ENCODE data around the gene C1QTNF12.

The C1QTNF12 gene

DNA sequence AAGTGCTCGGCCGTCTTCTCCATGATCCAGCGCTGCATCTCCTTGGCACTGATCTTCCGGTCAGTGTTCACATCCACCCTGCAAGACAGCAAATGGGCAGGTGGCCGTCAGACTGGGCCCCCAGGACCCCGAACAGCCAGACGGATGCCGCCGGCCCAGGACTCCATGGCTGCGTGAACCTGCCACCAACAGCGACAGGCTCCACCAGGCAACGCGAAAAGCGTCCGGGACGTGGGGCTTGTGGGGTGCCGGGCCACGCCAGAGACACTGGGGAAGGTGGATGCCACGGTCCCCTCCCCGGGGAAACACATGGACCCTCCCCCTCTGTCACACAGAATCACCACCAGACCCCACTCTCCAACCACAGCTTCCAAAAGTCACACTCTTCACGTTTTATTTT, 22.6 kb downstream of the C1QTNF12 start:
- Histone ChIP-seq H3K27me3 (replicated peaks; ENCODE audit: insufficient read depth, low read length) (no peaks in the 10 kb centered on the region), H3K9me3 (replicated peaks; ENCODE audit: insufficient read depth, low read length) (no peaks in the 10 kb centered on the region), H2AFZ (ENCODE audit: low read length) (no peak overlapping the region), H3K4me2 (ENCODE audit: low read depth, low read length) (no peak overlapping the region), H3K9me2 (replicated peaks; ENCODE audit: insufficient read depth, low read length) (no peaks in the 10 kb centered on the region), H4K20me1 (ENCODE audit: insufficient read depth, low read length) (no peaks in the 10 kb centered on the region), H3K9ac (ENCODE audit: low read length) (no peak overlapping the region), H3K79me2 (ENCODE audit: low read length) (peaks cover 42% of the 10 kb centered on the region), H3K4me1 (ENCODE audit: low read length) (no peaks in the 10 kb centered on the region), H3K4me3 (ENCODE audit: low read length) (no peak overlapping the region), H3K27ac (ENCODE audit: low read length) (no peak overlapping the region), H3K36me3 (replicated peaks; ENCODE audit: insufficient read depth, low read length) (peaks cover 12% of the 10 kb centered on the region), H3F3A (ENCODE audit: insufficient read depth, low read length) (no peaks in the 10 kb centered on the region)
- TF ChIP-seq, protein P1, sequence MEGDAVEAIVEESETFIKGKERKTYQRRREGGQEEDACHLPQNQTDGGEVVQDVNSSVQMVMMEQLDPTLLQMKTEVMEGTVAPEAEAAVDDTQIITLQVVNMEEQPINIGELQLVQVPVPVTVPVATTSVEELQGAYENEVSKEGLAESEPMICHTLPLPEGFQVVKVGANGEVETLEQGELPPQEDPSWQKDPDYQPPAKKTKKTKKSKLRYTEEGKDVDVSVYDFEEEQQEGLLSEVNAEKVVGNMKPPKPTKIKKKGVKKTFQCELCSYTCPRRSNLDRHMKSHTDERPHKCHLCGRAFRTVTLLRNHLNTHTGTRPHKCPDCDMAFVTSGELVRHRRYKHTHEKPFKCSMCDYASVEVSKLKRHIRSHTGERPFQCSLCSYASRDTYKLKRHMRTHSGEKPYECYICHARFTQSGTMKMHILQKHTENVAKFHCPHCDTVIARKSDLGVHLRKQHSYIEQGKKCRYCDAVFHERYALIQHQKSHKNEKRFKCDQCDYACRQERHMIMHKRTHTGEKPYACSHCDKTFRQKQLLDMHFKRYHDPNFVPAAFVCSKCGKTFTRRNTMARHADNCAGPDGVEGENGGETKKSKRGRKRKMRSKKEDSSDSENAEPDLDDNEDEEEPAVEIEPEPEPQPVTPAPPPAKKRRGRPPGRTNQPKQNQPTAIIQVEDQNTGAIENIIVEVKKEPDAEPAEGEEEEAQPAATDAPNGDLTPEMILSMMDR (IDR thresholded peaks at IDR 0.05; ENCODE audit: low read length) = no peak
- no peak for TF ChIP-seq EZH2phosphoT487 (IDR thresholded peaks at IDR 0.05; ENCODE audit: low read length)
- no peak for TF ChIP-seq EZH2 (optimal IDR thresholded peaks at IDR 0.05; ENCODE audit: low read depth, low read length)
- DNase-seq = no peak

DNA sequence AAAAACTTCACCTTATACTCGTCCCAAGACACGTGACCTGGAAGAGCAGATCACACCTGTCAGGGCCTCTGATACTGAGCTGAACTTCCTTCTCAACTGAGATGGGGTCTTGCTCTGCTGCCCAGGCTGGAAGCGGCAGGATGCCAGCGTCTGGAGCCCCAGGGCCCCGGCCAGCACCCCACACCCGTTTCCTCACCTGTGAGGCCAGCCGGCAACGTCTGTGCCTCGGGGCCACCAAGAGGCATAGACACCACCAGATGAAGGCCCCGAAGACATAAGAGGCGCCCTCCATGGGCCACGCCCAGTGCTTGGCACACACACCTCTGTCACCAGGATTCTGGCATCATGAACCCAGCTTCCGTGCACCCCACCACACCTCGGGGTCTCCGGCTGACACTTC, 23.2 kb downstream of the C1QTNF12 start:
- no peaks in the 10 kb centered on the region for H3K9me2 ChIP-seq (replicated peaks; ENCODE audit: insufficient read depth, low read length)
- H3K9me3 ChIP-seq (replicated peaks; ENCODE audit: insufficient read depth, low read length) = no peaks in the 10 kb centered on the region
- DNase-seq = no peak
- H3K4me1 ChIP-seq (ENCODE audit: low read length) = no peaks in the 10 kb centered on the region
- H3K4me3 ChIP-seq (ENCODE audit: low read length) = no peak overlapping the region
- H3K36me3 ChIP-seq (replicated peaks; ENCODE audit: insufficient read depth, low read length) = peaks cover 9% of the 10 kb centered on the region
- no peak overlapping the region for H2AFZ ChIP-seq (ENCODE audit: low read length)
- H4K20me1 ChIP-seq (ENCODE audit: insufficient read depth, low read length) = no peaks in the 10 kb centered on the region
- no peak overlapping the region for H3K9ac ChIP-seq (ENCODE audit: low read length)
- H3K79me2 ChIP-seq (ENCODE audit: low read length) = peaks cover 37% of the 10 kb centered on the region
- no peaks in the 10 kb centered on the region for H3F3A ChIP-seq (ENCODE audit: insufficient read depth, low read length)
- TF ChIP-seq, protein P1 (IDR thresholded peaks at IDR 0.05; ENCODE audit: low read length) = no peak
- TF ChIP-seq EZH2 (optimal IDR thresholded peaks at IDR 0.05; ENCODE audit: low read depth, low read length) = no peak
- no peak for TF ChIP-seq EZH2phosphoT487 (IDR thresholded peaks at IDR 0.05; ENCODE audit: low read length)
- no peak overlapping the region for H3K4me2 ChIP-seq (ENCODE audit: low read depth, low read length)
- no peaks in the 10 kb centered on the region for H3K27me3 ChIP-seq (replicated peaks; ENCODE audit: insufficient read depth, low read length)
- H3K27ac ChIP-seq (ENCODE audit: low read length) = no peak overlapping the region

DNA sequence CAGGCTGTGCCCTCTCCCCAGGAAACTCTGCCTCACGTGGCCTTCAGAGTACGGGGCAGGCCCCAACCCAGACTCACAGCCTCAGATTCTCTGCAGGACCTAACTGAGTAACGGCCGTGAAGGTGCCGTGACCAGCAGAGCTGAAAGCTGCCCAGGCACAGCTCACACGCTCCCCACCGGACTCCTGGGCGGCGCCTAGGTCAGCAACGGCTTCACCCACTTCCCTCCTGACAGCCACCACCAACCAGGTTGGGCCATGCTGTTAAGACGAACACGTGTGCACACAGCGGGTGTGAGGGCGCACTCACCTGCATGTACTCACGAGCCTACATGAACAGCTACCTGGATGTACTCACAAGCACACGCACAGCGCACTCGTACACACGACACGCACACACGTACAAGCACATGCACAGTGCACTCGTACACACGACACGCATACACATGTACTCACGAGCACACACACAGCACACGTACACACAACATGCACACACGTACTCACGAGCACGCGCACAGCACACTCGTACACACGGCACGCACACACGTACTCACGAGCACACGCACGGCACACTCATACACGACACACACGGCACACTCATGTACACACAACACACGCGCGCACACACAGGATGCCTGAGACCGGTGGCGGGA, 23.8 kb downstream of the C1QTNF12 start:
- no peak for DNase-seq
- H3K4me3 ChIP-seq (ENCODE audit: low read length) = no peak overlapping the region
- H3K27me3 ChIP-seq (replicated peaks; ENCODE audit: insufficient read depth, low read length) = no peaks in the 10 kb centered on the region
- H3K9ac ChIP-seq (ENCODE audit: low read length) = no peak overlapping the region
- H3K27ac ChIP-seq (ENCODE audit: low read length) = no peak overlapping the region
- no peaks in the 10 kb centered on the region for H3K9me3 ChIP-seq (replicated peaks; ENCODE audit: insufficient read depth, low read length)
- H3K79me2 ChIP-seq (ENCODE audit: low read length) = peaks cover 30% of the 10 kb centered on the region
- no peaks in the 10 kb centered on the region for H3K4me1 ChIP-seq (ENCODE audit: low read length)
- no peak overlapping the region for H3K4me2 ChIP-seq (ENCODE audit: low read depth, low read length)
- TF ChIP-seq, protein P1 (IDR thresholded peaks at IDR 0.05; ENCODE audit: low read length) = no peak
- TF ChIP-seq EZH2phosphoT487 (IDR thresholded peaks at IDR 0.05; ENCODE audit: low read length) = no peak
- no peak for TF ChIP-seq EZH2 (optimal IDR thresholded peaks at IDR 0.05; ENCODE audit: low read depth, low read length)
- H2AFZ ChIP-seq (ENCODE audit: low read length) = no peak overlapping the region
- no peaks in the 10 kb centered on the region for H4K20me1 ChIP-seq (ENCODE audit: insufficient read depth, low read length)
- peaks cover 7% of the 10 kb centered on the region for H3K36me3 ChIP-seq (replicated peaks; ENCODE audit: insufficient read depth, low read length)
- no peaks in the 10 kb centered on the region for H3F3A ChIP-seq (ENCODE audit: insufficient read depth, low read length)
- no peaks in the 10 kb centered on the region for H3K9me2 ChIP-seq (replicated peaks; ENCODE audit: insufficient read depth, low read length)

All from MM.1S (cell line).